ENCODE data around the gene RAB4A.

DNA sequence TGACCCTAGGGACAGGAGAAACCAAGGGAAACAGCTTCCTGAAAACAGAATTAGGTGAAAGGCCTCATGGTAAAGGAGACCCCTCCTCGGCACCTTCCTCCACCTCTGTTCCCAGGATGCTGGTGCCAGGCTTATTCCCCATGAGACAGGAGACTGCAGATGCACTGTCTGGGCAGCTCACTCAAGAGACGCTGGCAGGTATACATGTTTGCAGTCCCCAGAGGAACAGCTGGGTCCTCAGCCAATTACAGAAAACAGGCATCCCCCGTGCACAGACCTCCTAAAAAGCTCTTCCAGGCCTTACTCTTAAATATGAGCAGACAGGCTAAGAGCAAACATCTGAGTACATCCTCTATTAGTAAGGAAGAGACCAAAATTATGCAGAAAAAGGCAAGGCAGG lies 65.4 kb downstream of the RAB4A start:
- TF ChIP-seq, protein P1, sequence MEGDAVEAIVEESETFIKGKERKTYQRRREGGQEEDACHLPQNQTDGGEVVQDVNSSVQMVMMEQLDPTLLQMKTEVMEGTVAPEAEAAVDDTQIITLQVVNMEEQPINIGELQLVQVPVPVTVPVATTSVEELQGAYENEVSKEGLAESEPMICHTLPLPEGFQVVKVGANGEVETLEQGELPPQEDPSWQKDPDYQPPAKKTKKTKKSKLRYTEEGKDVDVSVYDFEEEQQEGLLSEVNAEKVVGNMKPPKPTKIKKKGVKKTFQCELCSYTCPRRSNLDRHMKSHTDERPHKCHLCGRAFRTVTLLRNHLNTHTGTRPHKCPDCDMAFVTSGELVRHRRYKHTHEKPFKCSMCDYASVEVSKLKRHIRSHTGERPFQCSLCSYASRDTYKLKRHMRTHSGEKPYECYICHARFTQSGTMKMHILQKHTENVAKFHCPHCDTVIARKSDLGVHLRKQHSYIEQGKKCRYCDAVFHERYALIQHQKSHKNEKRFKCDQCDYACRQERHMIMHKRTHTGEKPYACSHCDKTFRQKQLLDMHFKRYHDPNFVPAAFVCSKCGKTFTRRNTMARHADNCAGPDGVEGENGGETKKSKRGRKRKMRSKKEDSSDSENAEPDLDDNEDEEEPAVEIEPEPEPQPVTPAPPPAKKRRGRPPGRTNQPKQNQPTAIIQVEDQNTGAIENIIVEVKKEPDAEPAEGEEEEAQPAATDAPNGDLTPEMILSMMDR (IDR thresholded peaks at IDR 0.05): no peak
- TF ChIP-seq EZH2 (IDR thresholded peaks at IDR 0.05) (no peak), EZH2phosphoT487 (IDR thresholded peaks at IDR 0.05) (no peak)
